ENCODE data around the gene IDH3B.
"Not testable (repeated sequence)": the region's sequence is repeated elsewhere in the genome, so short reads cannot be mapped to it uniquely, and the experiment has no call there.

Gene IDH3B

DNA sequence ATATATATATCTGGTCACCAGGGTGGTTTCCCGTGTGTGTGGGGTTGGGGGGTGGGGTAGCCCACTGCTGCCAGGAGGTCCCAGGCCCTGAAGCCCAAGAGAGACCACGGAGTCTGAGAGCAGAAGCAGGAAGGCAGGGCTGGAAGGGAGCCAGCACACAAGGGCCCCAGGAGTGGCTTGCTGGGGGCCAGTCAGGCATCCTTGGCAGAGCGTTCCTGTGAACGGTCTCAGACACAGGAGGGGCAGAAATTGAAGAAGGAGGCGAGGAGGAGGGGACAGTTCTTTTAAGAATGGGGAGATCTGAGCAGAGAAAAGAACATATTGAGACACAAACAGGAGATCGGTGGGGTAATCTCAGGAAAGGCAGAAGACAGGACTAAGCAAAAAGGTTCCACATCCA, 26.7 kb upstream of the IDH3B start:
- TF ChIP-seq, protein P1, sequence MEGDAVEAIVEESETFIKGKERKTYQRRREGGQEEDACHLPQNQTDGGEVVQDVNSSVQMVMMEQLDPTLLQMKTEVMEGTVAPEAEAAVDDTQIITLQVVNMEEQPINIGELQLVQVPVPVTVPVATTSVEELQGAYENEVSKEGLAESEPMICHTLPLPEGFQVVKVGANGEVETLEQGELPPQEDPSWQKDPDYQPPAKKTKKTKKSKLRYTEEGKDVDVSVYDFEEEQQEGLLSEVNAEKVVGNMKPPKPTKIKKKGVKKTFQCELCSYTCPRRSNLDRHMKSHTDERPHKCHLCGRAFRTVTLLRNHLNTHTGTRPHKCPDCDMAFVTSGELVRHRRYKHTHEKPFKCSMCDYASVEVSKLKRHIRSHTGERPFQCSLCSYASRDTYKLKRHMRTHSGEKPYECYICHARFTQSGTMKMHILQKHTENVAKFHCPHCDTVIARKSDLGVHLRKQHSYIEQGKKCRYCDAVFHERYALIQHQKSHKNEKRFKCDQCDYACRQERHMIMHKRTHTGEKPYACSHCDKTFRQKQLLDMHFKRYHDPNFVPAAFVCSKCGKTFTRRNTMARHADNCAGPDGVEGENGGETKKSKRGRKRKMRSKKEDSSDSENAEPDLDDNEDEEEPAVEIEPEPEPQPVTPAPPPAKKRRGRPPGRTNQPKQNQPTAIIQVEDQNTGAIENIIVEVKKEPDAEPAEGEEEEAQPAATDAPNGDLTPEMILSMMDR (IDR thresholded peaks at IDR 0.05; ENCODE audit: low read depth, low read length), result no peak
- DNase-seq (ENCODE audit: low read depth in 2 of 2), result no peak

GRCh38 chr20:2690213-2690612, 26.2 kb upstream of the IDH3B start:
- DNase-seq (ENCODE audit: low read depth in 2 of 2), result no peak
- H3K4me3 ChIP-seq (replicated peaks in 1 of 2; ENCODE audit: low read depth in 2 of 2, low read length in 2 of 2), result no peak overlapping the region
- TF ChIP-seq, protein P1 (IDR thresholded peaks at IDR 0.05; ENCODE audit: low read depth, low read length), result no peak

More for the DNA sequence above, 26.7 kb upstream of the IDH3B start:
- H3K4me3 ChIP-seq (replicated peaks in 1 of 2; ENCODE audit: low read depth in 2 of 2, low read length in 2 of 2), result no peak overlapping the region

- DNase-seq (ENCODE audit: low read depth in 2 of 2), result peak; percentile 64 to 66
- no peak overlapping the region for H3K4me3 ChIP-seq (replicated peaks in 1 of 2; ENCODE audit: low read depth in 2 of 2, low read length in 2 of 2)
- TF ChIP-seq, protein P1 (IDR thresholded peaks at IDR 0.05; ENCODE audit: low read depth, low read length), result peak; percentile 82
Observed at GRCh38 chr20:2688041-2688591, 24.1 kb upstream of the IDH3B start.

DNA sequence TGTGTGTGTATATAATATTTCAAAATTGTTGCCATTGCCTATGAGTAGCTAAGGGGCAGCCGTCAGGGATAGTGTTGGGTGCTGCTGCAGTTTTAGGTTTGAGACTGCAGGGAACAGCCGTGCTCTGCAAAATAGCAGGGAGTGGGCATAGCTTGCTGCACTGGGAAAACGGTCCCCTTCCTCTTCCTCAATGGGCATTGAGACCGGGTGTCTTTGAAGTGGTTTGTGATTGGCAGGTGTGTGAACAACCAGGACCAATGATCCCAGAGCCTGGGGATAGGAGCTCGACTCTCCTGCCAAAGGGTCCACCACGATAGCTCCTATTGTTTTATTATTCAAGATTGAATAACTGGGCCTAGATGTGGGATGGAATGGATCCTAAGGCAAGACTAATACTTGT, 23.5 kb upstream of the IDH3B start:
- H3K4me3 ChIP-seq (replicated peaks in 1 of 2; ENCODE audit: low read depth in 2 of 2, low read length in 2 of 2), result no peak overlapping the region
- TF ChIP-seq, protein P1 (IDR thresholded peaks at IDR 0.05; ENCODE audit: low read depth, low read length), result no peak
- DNase-seq (ENCODE audit: low read depth in 2 of 2), result no peak

GRCh38 chr20:2684817-2685216, 20.8 kb upstream of the IDH3B start:
- DNase-seq (ENCODE audit: low read depth in 2 of 2), result not testable (repeated sequence)

DNA sequence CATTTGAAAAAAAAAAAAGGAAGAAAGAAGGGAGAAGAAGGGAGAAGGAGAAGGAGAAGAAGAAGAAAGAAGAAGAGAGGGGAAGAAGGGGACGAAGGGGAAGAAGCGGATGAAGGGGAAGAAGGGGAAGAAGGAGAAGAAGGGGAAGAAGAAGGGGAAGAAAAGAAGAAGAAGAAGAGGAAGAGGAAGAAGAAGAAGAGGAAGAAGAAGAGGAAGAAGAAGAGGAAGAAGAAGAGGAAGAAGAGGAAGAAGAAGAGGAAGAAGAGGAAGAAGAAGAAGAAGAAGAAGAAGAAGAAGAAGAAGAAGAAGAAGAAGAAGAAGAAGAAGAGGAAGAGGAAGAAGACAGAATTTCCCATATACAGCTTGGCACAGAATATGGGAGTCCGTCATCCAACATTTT, 18.0 kb upstream of the IDH3B start:
- H3K4me3 ChIP-seq (replicated peaks in 1 of 2; ENCODE audit: low read depth in 2 of 2, low read length in 2 of 2); DNase-seq (ENCODE audit: low read depth in 2 of 2): not testable (repeated sequence)

More at GRCh38 chr20:2684817-2685216, 20.8 kb upstream of the IDH3B start:
- not testable (repeated sequence) for H3K4me3 ChIP-seq (replicated peaks in 1 of 2; ENCODE audit: low read depth in 2 of 2, low read length in 2 of 2)

GRCh38 chr20:2680046-2680445, 16.0 kb upstream of the IDH3B start:
- TF ChIP-seq, protein P1 (IDR thresholded peaks at IDR 0.05; ENCODE audit: low read depth, low read length), result no peak
- no peak for DNase-seq (ENCODE audit: low read depth in 2 of 2)
- H3K4me3 ChIP-seq (replicated peaks in 1 of 2; ENCODE audit: low read depth in 2 of 2, low read length in 2 of 2), result no peak overlapping the region

GRCh38 chr20:2673453-2673852, 9.4 kb upstream of the IDH3B start:
- no peak for DNase-seq (ENCODE audit: low read depth in 2 of 2)
- TF ChIP-seq, protein P1 (IDR thresholded peaks at IDR 0.05; ENCODE audit: low read depth, low read length), result no peak
- no peak overlapping the region for H3K4me3 ChIP-seq (replicated peaks in 1 of 2; ENCODE audit: low read depth in 2 of 2, low read length in 2 of 2)

Data from cardiac fibroblast (primary cell).